KMS-11 (cell line): Measurements from ENCODE around the gene DLGAP1.

Source experiments
- H2AFZ ChIP-seq: fragments of 200-600 bp; sonication (generic); 2 replicates; pipeline ENCODE4 v1.6.1; 2016; ENCODE audit warnings: antibody characterized with exemption, mixed run types, low read depth
- H3K27ac ChIP-seq: fragments of 200-600 bp; sonication (generic); 2 replicates; pipeline ENCODE4 v1.6.1; 2016; ENCODE audit warnings: mild to moderate bottlenecking, mixed run types
- H3K27me3 ChIP-seq: fragments of 200-600 bp; sonication (generic); 2 replicates; pipeline ENCODE4 v1.6.1; 2017; ENCODE audit warnings: mild to moderate bottlenecking, low read depth, mixed run types, moderate library complexity; ENCODE audit not compliant: insufficient read depth
- H3K36me3 ChIP-seq: fragments of 200-600 bp; sonication (generic); 2 replicates; pipeline ENCODE4 v1.6.1; 2017; ENCODE audit warnings: mild to moderate bottlenecking, mixed run types; ENCODE audit not compliant: insufficient read depth
- H3K4me1 ChIP-seq: fragments of 200-600 bp; sonication (generic); 2 replicates; pipeline ENCODE4 v1.6.1; 2016; ENCODE audit warnings: mild to moderate bottlenecking, low read depth, mixed run types; ENCODE audit not compliant: poor library complexity, severe bottlenecking
- H3K4me2 ChIP-seq: fragments of 200-600 bp; sonication (generic); 2 replicates; pipeline ENCODE4 v1.7.0; 2016; ENCODE audit warnings: mild to moderate bottlenecking, mixed run types
- H3K4me3 ChIP-seq: fragments of 200-600 bp; sonication (generic); IDR thresholded peaks from 2 replicates; pipeline ENCODE4 v1.6.1; 2017; ENCODE audit warnings: low read depth, low read length, mixed read lengths; ENCODE audit not compliant: insufficient read depth
- H3K79me2 ChIP-seq: fragments of 200-600 bp; sonication (generic); 2 replicates; pipeline ENCODE4 v1.6.1; 2016; ENCODE audit warnings: low read depth, mixed run types; ENCODE audit not compliant: insufficient read depth
- H3K9ac ChIP-seq: fragments of 200-600 bp; sonication (generic); 2 replicates; pipeline ENCODE4 v1.6.1; 2016; ENCODE audit warnings: mild to moderate bottlenecking, mixed run types
- H4K20me1 ChIP-seq: fragments of 200-600 bp; sonication (generic); 2 replicates; pipeline ENCODE4 v1.6.1; 2016; ENCODE audit warnings: mild to moderate bottlenecking, mixed run types; ENCODE audit not compliant: insufficient read depth
- TF ChIP-seq, protein P1 (sequence below): fragments of 200-600 bp; sonication (generic); conservative IDR thresholded peaks from 2 replicates; pipeline ENCODE4 v1.6.1; 2017; ENCODE audit warnings: low read depth, mild to moderate bottlenecking, antibody characterized with exemption, low read length, moderate library complexity, mixed read lengths

The DLGAP1 gene

DNA sequence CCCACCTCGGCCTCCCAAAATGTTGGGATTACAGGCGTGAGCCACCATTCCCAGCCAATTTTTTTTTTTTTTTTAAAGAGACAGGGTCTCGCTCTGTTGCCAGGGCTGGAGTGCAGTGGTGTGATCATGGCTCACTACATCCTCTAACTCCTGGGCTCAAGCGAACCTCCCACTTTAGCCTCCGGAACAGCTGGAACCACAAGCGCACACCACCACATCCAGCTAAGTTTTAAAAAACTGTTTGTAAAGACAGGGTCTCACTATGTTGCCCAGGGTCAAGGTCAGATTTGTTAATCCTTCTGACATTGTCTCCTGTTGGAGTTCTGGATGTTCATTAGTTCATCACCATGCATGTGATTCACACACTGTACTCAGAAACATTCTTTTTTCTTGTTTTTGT, 855.2 kb downstream of the DLGAP1 start:
- Histone ChIP-seq H3K9ac (no peak overlapping the region), H2AFZ (no peak overlapping the region), H4K20me1 (no peaks in the 10 kb centered on the region), H3K27me3 (no peaks in the 10 kb centered on the region), H3K36me3 (no peaks in the 10 kb centered on the region), H3K4me1 (peaks cover 31% of the 10 kb centered on the region), H3K27ac (no peak overlapping the region), H3K79me2 (no peaks in the 10 kb centered on the region), H3K4me2 (no peak overlapping the region), H3K4me3 (no peak overlapping the region)
- TF ChIP-seq, protein P1, sequence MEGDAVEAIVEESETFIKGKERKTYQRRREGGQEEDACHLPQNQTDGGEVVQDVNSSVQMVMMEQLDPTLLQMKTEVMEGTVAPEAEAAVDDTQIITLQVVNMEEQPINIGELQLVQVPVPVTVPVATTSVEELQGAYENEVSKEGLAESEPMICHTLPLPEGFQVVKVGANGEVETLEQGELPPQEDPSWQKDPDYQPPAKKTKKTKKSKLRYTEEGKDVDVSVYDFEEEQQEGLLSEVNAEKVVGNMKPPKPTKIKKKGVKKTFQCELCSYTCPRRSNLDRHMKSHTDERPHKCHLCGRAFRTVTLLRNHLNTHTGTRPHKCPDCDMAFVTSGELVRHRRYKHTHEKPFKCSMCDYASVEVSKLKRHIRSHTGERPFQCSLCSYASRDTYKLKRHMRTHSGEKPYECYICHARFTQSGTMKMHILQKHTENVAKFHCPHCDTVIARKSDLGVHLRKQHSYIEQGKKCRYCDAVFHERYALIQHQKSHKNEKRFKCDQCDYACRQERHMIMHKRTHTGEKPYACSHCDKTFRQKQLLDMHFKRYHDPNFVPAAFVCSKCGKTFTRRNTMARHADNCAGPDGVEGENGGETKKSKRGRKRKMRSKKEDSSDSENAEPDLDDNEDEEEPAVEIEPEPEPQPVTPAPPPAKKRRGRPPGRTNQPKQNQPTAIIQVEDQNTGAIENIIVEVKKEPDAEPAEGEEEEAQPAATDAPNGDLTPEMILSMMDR: no peak

DNA sequence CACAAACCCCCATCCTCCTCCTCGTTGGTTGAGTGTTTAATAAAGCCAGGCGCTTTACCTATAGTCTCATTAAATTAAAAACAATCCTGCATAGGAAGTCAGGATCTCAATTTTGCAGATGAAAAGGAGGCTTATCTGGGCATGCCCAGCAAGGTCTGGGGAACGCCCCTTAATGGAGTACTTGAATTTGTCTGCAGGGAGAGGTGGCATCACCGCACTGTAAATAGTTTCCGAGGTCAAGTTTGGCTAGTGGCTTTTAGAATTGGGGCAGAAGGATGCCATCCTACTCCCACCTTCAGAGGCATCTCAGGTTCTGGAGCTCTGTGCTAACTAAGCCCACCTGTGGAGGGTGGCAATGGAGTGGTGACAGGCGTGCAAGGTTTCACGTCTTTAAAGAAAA, 855.9 kb downstream of the DLGAP1 start:
- TF ChIP-seq, protein P1: no peak
- H3K4me1 ChIP-seq: peaks cover 30% of the 10 kb centered on the region
- no peak overlapping the region for H3K27ac ChIP-seq

DNA sequence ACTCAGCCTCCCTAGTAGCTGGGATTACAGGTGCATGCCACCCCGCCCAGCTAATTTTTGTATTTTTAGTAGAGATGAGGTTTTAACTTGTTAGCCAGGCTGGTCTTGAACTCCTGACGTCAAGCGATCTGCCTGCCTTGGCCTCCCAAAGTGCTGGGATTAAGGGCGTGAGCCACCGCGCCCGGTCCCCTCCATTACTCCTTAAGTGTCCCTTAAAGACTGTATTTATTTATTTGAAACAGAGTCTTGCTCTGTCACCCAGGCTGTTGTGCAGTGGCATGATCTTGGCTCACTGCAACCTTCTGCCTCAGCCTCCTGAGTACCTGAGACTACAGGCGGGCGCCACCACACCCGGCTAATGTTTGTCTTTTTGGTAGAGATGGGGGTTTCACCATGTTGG, 856.5 kb downstream of the DLGAP1 start:
- TF ChIP-seq, protein P1: no peak
- Histone ChIP-seq H3K79me2 (no peaks in the 10 kb centered on the region), H3K4me3 (no peak overlapping the region), H4K20me1 (no peaks in the 10 kb centered on the region), H3K27ac (no peak overlapping the region), H2AFZ (no peak overlapping the region), H3K9ac (no peak overlapping the region), H3K4me2 (no peak overlapping the region), H3K27me3 (no peaks in the 10 kb centered on the region), H3K4me1 (peaks cover 25% of the 10 kb centered on the region), H3K36me3 (no peaks in the 10 kb centered on the region)

More for the DNA sequence above, 855.9 kb downstream of the DLGAP1 start:
- Histone ChIP-seq H4K20me1 (no peaks in the 10 kb centered on the region), H3K79me2 (no peaks in the 10 kb centered on the region), H3K4me3 (no peak overlapping the region), H3K36me3 (no peaks in the 10 kb centered on the region), H3K9ac (no peak overlapping the region), H2AFZ (no peak overlapping the region), H3K27me3 (no peaks in the 10 kb centered on the region), H3K4me2 (no peak overlapping the region)

DNA sequence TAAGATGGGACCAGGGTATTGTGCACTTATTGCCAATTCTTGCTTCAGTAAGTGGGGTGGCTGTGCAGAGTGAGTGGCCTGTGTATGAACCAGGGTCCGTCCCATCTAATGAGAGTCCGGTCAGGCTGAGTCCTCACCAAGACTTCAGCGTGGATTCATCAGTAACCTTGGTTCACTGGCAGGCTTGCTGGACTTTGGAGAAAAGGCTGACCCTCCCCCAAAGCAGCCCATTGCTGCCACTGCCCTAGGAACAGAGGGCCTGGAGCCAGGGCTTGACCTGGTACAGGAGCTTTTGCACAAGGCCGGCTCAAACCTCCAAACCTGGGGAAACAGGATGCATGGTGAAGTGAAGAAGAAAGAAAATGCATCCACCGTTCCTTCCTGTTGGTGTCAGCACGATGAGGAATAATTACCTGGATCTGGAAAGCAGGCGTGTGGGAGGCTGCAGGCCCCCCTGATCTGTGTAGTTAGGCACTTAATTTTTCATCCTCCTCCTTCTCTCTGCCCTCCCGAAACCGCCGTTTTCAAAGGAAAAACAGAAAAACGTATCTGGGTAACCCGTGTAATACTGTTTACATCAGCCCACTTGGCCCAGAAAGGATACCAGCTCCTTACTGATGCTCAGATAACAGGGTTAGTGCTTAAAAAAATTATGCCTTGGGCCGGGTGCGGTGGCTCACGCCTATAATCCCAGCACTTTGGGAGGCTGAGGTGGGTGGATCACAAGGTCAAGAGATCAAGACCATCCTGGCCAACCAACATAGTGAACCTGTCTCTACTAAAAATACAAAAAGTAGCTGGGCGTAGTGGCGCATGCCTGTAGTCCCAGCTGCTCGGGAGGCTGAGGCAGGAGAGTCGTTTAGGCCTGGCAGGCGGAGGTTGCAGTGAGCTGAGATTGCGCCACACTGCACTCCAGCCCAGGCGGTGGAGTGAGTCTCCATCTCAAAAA, 857.4 kb downstream of the DLGAP1 start:
- H3K4me2 ChIP-seq: no peak overlapping the region
- peaks cover 27% of the 10 kb centered on the region for H3K4me1 ChIP-seq
- H3K27me3 ChIP-seq: no peaks in the 10 kb centered on the region
- H4K20me1 ChIP-seq: no peaks in the 10 kb centered on the region
- no peak overlapping the region for H3K9ac ChIP-seq
- no peaks in the 10 kb centered on the region for H3K79me2 ChIP-seq
- H2AFZ ChIP-seq: no peak overlapping the region
- no peaks in the 10 kb centered on the region for H3K36me3 ChIP-seq
- H3K4me3 ChIP-seq: no peak overlapping the region
- TF ChIP-seq, protein P1: no peak
- no peak overlapping the region for H3K27ac ChIP-seq
